AG09319 (cell line): ENCODE results near the gene ZNF768.
"Not testable (repeated sequence)": the region's sequence is repeated elsewhere in the genome, so short reads cannot be mapped to it uniquely, and the experiment has no call there.

Experiments
- DNase-seq: peaks from one replicate; pipeline ENCODE4 v3.0.0-alpha.2; 2010; ENCODE audit warnings: low read depth; ENCODE audit errors: extremely low read depth
- CTCF ChIP-seq: IDR thresholded peaks from 2 replicates; pipeline ENCODE4 v1.5.1; 2011; ENCODE audit warnings: low read depth, mild to moderate bottlenecking, inconsistent platforms, low read length, moderate library complexity

The ZNF768 gene

GRCh38 chr16:30541502-30542329 lies 15.3 kb upstream of the ZNF768 start:
- no peak for TF ChIP-seq CTCF
- DNase-seq = no peak

DNA sequence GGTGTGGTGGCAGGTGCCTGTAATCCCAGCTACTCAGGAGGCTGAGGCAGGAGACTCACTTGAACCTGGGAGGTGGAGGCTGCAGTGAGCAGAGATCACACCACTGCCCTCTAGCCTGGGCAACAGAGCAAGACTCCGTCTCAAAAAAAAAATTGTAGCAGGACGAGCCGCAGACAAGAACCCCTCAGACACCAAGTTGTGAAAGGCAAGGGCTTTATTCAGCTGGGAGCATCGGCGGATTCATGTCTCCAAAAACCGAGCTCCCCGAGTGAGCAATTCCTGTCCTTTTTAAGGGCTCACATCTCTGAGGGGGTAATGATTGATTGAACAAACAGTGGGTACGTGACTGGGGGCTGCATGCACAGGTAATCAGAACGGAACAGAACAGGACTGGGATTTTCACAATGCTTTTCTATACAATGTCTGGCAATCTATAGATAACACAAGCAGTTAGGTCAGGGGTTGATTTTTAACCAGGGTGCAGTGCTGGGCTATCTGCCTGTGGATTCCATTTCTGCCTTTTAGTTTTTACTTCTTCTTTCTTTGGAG lies 14.6 kb upstream of the ZNF768 start:
- not testable (repeated sequence) for DNase-seq

DNA sequence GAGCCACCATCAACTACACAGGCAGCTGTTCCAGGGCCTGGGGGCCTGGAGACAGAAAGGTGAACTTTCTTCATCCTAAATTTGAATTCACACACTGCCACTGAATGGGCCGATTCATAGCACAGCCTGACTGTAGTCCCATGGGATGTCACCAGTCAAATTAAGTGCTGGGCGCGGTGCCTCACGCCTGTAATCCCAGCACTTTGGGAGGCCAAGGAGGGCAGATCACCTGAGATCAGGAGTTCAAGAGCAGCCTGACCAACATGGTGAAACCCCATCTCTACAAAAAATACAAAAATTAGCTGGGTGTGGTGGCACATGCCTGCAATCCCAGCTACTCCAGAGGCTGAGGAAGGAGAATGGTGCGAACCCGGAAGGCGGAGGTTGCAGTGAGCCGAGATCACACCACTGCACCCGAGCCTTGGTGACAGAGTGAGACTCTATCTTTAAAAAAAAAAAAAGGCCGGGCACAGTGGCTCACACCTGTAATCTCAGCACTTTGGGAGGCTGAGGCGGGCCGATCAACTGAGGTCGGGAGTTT lies 13.7 kb upstream of the ZNF768 start:
- not testable (repeated sequence) for DNase-seq

DNA sequence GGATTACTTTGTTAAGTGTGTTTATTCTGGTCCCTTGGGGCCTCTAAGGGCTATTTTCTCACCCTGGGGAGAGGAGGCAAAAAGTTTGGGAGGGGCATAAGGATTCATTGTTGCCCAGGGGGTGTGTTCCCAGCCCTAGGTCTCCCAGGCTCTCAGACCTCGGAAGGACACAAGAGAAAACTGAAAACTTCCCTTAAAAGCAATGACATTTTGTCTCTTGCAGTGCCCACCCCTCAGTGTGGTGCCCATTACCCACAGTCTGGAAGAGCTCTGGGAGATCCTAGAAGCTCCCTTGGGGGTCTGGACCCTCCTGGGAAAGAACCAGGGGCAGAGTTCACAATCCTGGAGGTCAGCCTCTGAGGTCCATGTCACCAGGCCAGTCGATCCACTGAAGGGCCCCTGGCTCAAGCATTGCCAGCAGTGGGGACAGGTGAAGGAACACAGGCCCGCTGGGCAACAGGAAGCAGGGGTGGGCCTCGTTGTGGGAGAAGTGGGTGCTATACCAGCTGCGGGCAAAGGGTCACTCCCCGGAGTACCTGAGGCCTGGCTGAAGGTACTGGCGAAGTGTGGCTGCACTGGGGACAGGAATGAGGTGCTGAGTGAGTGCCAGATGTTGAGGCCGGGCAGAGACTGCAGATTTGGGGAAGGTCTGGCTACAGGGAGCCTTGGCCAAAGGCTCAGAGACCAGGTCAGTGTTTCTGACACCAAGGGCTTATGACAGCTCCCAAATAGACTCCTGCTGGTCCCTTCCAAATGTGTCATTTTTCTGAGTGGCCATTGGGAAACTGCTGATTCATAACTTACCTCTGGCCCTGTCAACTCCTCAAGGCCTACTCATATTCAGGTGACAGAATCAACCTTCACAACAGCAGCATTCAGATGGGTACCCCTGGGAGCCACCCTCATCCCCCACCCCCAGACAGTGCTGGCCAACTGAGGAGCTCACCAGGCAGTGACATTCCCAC lies 12.9 kb upstream of the ZNF768 start:
- no peak for TF ChIP-seq CTCF
- no peak for DNase-seq

GRCh38 chr16:30536391-30537024 lies 10.1 kb upstream of the ZNF768 start:
- not testable (repeated sequence) for DNase-seq

- peak; percentile 72 for TF ChIP-seq CTCF
- peak; percentile 34 for DNase-seq
Observed at GRCh38 chr16:30535777-30536190, 9.4 kb upstream of the ZNF768 start.

DNA sequence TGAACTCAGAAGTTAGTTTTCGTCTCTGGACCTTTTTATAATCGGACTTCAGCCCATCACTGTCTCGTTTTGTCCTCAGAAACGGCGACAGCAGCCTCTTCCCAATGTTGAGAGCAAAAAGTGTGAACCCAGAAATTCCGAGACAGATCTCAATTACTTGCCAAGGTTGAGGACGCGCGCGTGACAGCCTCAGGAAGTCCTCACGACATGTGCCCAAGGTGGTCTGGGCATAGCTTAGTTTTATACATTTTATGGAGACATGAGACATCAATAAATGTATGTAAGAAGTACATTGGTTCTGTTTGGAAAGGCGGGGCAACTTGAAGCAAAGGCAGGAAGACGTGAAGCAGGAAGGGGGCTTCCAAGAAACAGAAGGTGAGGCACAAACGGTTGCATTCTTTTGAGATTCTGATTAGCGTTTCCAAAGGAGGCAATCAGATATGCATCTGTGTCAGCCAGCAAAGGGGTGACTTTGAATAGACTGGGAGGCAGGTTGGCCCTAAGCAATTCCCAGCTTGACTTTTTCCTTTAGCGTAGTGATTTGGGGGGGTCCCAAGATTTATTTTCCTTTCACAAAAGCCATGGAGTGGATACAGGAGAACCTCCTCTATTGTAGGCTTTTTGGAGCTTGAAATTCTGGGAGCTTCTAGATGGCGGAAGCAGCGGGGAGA lies 8.9 kb upstream of the ZNF768 start:
- no peak for DNase-seq

More for the DNA sequence above, 8.9 kb upstream of the ZNF768 start:
- no peak for TF ChIP-seq CTCF
